Measurements from ENCODE around the gene GULP1. TPM values are rescaled to one million over a fixed set of nuclear protein-coding genes. Genes with fewer than 3 reads are reported as not detected.

The GULP1 gene
- total and polyA plus RNA-seq, 11 donors = 1.1 to 8.3 (median 4.7) TPM

GRCh38 chr2:188380280-188380679, 88.6 kb downstream of the GULP1 start:
- ATAC-seq (no peak), DNase-seq (no peak)
- H3K4me1 ChIP-seq = peaks cover 0 to 14% (median 5%) of the 10 kb centered on the region in 12 donors
- H3K36me3 ChIP-seq = no peaks in the 10 kb centered on the region
- no peak overlapping the region for H3K4me3 ChIP-seq
- intact Hi-C loops (cut with DNase I) = no loop called here
- TF ChIP-seq POLR2A (IDR thresholded peaks at IDR 0.05) = no peak
- H3K9me3 ChIP-seq = no peaks in the 10 kb centered on the region
- WGBS, 4 donors = 81 to 88% (median 85%) methylated on average over 2 of the region's 2 CpGs
- no peaks in the 10 kb centered on the region for H3K27me3 ChIP-seq
- H3K27ac ChIP-seq = no peak overlapping the region

GRCh38 chr2:188381614-188382013, 89.9 kb downstream of the GULP1 start:
- 43 to 59% (median 50%) methylated on average over 1 of the region's 1 CpG for WGBS, 4 donors
- intact Hi-C loops (cut with DNase I) = no loop called here
- H3K27ac ChIP-seq = peak overlapping the region in 1 of 12 donors; percentile 2
- no peaks in the 10 kb centered on the region for H3K27me3 ChIP-seq
- peaks cover 0 to 5% (median 0%) of the 10 kb centered on the region in 12 donors for H3K9me3 ChIP-seq
- H3K4me1 ChIP-seq = peaks cover 0 to 14% (median 5%) of the 10 kb centered on the region in 12 donors
- H3K4me3 ChIP-seq = no peak overlapping the region
- no peak for DNase-seq
- peaks cover 0 to 4% (median 0%) of the 10 kb centered on the region in 9 donors for H3K36me3 ChIP-seq
- ATAC-seq = no peak
- no peak for TF ChIP-seq POLR2A (IDR thresholded peaks at IDR 0.05)
- no peak for TF ChIP-seq CTCF (IDR thresholded peaks at IDR 0.05)

GRCh38 chr2:188382107-188382506, 90.4 kb downstream of the GULP1 start:
- Histone ChIP-seq H3K4me1 (peaks cover 0 to 14% (median 5%) of the 10 kb centered on the region in 12 donors), H3K4me3 (peak overlapping the region in 1 of 12 donors; percentile 28), H3K36me3 (peaks cover 0 to 4% (median 0%) of the 10 kb centered on the region in 9 donors), H3K9me3 (peaks cover 0 to 5% (median 0%) of the 10 kb centered on the region in 12 donors), H3K27ac (peak overlapping the region in 2 of 12 donors; percentile 2 to 45), H3K27me3 (no peaks in the 10 kb centered on the region)
- intact Hi-C loops (cut with DNase I) = no loop called here
- 61 to 71% (median 62%) methylated on average over 2 of the region's 2 CpGs for WGBS, 4 donors
- no peak for TF ChIP-seq CTCF (IDR thresholded peaks at IDR 0.05)
- TF ChIP-seq POLR2A (IDR thresholded peaks at IDR 0.05) = no peak
- no peak for DNase-seq
- ATAC-seq = no peak

- H3K4me1 ChIP-seq = peaks cover 0 to 14% (median 5%) of the 10 kb centered on the region in 12 donors
- no peaks in the 10 kb centered on the region for H3K27me3 ChIP-seq
- WGBS, 4 donors = 15 to 26% (median 23%) methylated on average over 1 of the region's 1 CpG
- DNase-seq (no peak), ATAC-seq (no peak)
- H3K4me3 ChIP-seq = peak overlapping the region in 9 of 12 donors; percentile 18 to 43 (median 31)
- peak overlapping the region in 4 of 12 donors; percentile 2 to 24 (median 7) for H3K27ac ChIP-seq
- H3K9me3 ChIP-seq = peaks cover 0 to 5% (median 0%) of the 10 kb centered on the region in 12 donors
- intact Hi-C loops (cut with DNase I) = no loop called here
- H3K36me3 ChIP-seq = peaks cover 0 to 4% (median 0%) of the 10 kb centered on the region in 9 donors
- TF ChIP-seq CTCF (IDR thresholded peaks at IDR 0.05) (no peak), POLR2A (IDR thresholded peaks at IDR 0.05) (no peak)
Measured at GRCh38 chr2:188383158-188383557, 91.5 kb downstream of the GULP1 start.

- Histone ChIP-seq H3K36me3 (peaks cover 0 to 4% (median 0%) of the 10 kb centered on the region in 9 donors), H3K27me3 (no peaks in the 10 kb centered on the region), H3K9me3 (peaks cover 0 to 8% (median 2%) of the 10 kb centered on the region in 12 donors), H3K4me3 (no peak overlapping the region), H3K27ac (no peak overlapping the region), H3K4me1 (peaks cover 0 to 14% (median 5%) of the 10 kb centered on the region in 12 donors)
- WGBS, 4 donors = 95 to 100% (median 97%) methylated on average over 1 of the region's 1 CpG
- DNase-seq (no peak), ATAC-seq (no peak)
- intact Hi-C loops (cut with DNase I) = no loop called here
- no peak for TF ChIP-seq CTCF (IDR thresholded peaks at IDR 0.05)
- TF ChIP-seq POLR2A (IDR thresholded peaks at IDR 0.05) = no peak
Measured at GRCh38 chr2:188385857-188386256, 94.2 kb downstream of the GULP1 start.
